ENCODE measurements around the gene AMDHD2.
"Not testable (repeated sequence)": the region's sequence is repeated elsewhere in the genome, so short reads cannot be mapped to it uniquely, and the experiment has no call there.

- TF ChIP-seq CTCF (conservative IDR thresholded peaks at IDR 0.05; ENCODE audit: low read depth, low read length); EZH2phosphoT487 (IDR thresholded peaks at IDR 0.05; ENCODE audit: borderline replicate concordance, low read length): not testable (repeated sequence)
These were observed 19.1 kb downstream of the AMDHD2 start for GRCh38 chr16:2539192-2539844.

Data from PC-3 (cell line).